NOMO-1 treated with dmso at 0.1 percent for 144 hours (cell line): ENCODE data around the gene TMX3.
A peak's percentile ranks its signal among the peaks of the same experiment; 100 is the strongest.

Experiments
- DNase-seq: peaks from one replicate; lab custom pipeline; 2025; ENCODE audit not compliant: unreplicated experiment; lab: John Stamatoyannopoulos, UW

The TMX3 gene, protein sequence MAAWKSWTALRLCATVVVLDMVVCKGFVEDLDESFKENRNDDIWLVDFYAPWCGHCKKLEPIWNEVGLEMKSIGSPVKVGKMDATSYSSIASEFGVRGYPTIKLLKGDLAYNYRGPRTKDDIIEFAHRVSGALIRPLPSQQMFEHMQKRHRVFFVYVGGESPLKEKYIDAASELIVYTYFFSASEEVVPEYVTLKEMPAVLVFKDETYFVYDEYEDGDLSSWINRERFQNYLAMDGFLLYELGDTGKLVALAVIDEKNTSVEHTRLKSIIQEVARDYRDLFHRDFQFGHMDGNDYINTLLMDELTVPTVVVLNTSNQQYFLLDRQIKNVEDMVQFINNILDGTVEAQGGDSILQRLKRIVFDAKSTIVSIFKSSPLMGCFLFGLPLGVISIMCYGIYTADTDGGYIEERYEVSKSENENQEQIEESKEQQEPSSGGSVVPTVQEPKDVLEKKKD

DNA sequence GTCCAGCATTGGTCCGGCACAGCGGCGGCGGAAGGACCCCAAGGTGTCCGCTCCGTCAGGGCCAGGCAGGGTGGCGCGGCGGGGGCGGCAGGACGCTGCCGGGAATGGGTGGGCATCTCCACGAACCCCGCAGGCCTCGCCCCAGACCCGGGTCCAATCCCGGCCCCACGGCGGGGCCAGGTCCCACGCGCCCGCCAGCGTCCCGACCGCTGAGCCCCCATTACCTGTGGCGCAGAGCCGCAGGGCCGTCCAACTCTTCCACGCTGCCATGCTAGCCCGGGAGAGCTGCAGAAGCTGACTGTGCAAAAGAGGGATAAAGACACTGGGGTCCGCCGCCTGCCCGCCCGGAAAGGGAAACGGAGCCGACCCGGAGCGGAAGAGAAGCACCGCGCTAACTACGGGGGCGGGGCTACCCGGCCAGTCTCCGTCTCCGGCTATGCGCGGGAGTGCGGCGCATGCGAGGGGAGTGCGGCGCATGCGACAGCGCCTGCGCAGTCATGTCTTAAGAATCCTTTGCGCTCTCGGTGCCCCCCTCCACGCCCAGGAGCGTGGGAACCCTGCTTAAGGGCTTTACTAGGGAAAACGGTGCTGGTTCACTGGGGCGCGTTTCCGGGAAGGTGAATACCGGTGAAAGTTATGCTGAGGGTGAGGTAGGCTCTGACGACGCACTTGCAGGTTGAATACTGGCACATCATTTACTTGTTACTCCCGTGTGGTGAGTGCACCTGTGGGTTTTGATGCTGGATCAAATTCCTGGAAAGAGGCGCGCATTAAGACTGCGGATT, at the start of gene TMX3:
Gene TMX3, minus strand, starts transcription at position 397 of the 785 bp plus-strand sequence. Its CDS starts 127 bp downstream, at position 270.
- DNase-seq = peak; percentile 84

DNA sequence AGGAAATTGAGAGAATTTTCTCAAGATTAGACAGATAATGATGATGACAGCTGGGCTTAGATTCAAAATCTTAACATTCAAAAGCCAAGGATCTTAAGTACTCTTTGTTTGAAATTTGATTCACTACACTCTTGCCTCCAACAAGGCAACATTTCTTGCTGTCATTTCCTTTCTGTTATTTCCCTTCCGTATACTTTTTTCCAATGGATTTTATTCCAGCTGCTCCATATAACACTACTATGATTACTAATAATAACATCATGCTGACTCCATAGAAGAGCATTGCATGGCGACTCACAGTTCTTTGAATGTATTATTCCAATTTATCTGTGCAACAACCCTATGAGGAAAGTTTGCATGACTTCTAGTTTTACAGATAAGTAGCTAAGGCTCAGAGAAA, 49.1 kb upstream of the TMX3 start:
- DNase-seq = no peak

DNA sequence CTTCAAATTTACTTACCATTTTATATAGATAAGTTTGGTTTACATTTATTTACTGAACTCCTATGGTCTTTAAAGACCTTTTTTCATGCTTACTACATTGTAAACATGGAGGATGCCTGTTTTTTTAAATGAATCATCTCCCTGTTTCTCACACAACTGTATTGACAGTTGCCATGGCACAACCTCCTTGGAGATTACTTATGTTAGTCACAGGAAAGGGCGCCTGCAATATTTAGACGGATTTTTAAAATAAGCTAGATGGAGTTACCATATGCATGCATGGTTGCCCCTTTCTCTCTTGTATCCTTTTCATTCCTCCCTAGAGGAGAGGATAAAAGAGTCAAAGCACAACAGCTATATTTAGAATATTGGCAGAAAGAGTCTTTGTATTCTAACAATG, 48.2 kb upstream of the TMX3 start:
- DNase-seq = no peak

DNA sequence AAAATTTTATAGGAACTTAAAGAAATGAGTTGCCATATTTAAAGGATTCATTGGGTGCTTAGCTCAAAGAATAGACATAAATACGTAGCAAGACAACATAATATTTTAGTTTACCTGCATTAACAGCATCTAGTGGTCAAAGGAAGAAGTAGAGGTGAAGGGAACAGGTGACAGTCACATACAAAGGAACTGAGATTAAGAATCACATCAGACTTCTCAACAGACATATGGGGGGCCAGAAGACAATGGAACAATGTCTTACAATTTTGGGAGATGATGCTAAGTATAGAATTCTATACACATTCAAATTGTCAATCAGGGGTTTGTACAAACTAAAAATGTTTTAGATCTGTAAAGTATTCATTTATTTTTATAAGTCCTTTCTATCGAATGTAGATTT, 44.4 kb upstream of the TMX3 start:
- no peak for DNase-seq

DNA sequence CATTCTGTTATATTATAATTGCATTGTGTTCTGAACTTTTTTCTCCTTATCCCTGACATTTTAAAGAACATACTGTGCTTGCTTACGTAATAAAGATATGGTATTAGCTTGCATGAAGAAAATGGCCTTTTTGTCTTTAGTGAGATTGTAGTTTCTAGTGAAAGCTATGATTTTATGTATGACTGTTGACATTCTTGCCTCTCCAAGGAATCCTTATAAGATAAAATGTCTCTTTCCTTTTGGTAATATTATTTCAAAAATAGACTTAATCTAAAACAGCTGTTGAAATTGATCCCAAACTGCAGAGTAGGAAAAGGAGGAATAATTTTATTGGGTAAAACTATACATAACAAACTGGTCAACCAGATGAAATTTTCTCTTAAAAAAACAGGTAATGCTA, 42.2 kb upstream of the TMX3 start:
- DNase-seq = no peak

DNA sequence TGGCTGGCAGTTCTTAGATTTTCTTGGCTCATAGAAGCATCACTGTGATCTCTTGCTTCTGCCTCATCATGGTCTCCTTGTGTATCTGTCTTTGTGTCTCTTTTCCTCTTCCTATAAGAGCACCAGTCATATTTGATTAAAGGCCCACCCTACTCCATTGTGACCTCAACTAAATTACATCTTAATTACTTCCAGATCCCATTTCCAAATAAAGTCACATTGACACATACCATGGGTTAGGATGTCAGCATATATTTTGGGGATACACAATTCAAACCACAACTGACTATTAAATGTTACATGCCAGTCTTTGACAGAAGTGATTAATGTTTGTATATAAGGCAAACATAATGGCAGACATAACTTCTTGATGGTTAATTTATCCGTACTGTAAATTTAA, 27.3 kb upstream of the TMX3 start:
- no peak for DNase-seq

DNA sequence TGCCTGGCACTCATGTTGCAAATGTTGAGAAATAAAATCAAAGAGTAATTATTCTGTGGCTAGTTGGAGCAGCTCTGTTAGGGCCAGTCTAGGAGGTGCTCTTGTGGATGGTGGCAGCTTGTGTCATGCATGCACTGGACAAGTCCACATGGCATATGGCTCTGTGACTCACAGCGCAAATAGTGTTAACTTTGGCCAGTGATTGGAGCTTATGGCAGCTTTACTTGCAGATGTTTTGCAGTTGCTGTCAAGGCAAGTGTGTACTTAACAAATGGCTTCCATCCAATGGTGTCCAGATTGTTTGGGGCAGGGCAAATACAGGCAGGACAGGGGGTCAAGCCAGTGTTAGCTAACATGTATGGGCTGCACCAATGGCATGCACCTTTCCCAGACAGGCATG, 26.1 kb upstream of the TMX3 start:
- DNase-seq = no peak

DNA sequence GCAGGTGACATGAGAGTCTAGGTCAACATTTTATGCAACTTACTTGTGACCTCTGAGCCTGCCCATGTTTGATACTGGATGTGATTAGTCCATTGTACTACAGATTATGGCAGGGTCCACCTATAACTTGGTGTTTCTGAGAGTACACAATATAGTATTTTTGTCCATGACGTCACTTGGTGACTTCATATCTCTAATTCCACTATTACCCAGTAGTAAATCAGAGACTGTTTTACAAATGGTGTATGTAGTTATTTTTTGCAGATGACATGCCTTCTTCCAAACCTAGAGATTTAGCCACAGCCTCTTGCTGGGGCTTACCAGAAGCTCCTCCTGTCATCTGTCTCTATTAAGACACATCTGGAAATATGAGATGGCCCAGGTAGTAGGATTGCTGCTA, 24.6 kb upstream of the TMX3 start:
- DNase-seq = no peak

DNA sequence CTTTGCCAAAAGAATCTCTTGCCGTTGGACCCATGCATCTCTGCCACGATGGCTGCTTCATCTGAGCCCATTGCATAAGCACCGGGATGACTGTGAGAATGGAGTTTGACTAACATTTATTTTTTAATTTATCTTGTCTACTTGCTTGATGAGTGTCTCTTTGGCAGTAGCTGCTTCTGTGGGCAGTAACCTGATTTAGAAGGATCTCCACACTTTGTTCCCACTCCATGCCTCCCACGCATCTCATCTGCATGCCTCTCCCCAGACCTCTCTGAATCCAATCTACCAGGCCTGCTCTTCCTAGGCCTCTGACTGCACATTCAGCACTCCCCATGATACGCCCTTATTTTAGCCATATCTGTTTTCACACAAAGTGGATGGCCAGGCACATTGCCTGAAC, 23.7 kb upstream of the TMX3 start:
- no peak for DNase-seq

DNA sequence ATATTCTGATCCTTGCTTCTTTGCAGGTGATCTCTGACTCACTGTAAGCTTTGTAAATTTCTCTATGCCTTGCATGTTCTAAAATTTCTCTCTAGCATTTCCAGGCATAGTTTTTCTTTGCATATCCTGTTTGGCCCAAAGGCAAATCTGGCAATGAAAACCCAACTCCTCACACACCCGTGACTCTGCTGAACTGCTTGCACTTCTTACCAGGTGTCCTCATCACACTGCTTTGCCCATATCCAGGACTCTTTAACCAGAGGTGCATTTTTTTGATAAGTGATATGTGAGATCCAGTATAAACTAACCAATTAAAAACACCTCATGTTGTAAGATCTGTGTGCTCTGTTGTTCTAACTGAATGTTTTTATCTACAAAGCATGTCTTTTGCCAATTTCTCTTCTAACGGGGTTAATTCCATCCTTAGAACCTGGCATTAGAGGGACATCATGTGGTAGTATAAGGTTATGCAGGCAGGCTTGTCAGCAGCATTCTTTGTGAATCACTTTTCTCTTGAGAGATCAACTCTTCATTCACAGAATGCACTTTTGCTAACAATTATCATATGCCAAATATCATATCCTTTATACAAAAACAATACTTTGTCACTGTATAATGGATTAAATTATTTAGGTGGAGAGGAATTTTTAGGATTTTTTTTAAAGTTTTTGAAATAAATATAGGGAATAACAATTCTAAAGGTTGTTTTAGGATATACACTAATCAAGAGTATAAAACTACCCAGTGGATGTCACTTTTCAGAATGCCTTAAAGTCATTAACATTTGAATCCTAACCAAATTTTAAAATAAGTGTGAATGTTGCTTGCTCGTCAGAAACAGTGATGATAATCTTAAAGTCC, 20.8 kb upstream of the TMX3 start:
- DNase-seq = no peak

DNA sequence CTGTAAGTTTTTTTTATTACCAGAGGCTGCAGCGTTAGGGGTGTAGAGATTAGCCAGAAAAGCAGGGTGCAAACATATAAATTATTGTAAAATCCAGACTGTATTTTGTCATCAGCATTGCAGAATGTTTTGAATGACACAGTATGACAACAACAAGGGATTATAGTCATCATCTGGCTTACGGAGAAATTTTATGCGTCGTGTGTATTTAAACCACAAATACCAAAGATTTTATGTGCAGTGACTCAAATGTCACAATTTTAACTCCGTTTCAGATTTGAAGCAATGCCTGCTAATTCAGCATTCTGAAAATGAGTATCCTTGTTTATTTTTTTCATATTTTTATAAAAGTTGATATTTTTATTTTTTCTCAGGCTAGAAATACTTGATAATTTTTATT, 19.4 kb upstream of the TMX3 start:
- no peak for DNase-seq

DNA sequence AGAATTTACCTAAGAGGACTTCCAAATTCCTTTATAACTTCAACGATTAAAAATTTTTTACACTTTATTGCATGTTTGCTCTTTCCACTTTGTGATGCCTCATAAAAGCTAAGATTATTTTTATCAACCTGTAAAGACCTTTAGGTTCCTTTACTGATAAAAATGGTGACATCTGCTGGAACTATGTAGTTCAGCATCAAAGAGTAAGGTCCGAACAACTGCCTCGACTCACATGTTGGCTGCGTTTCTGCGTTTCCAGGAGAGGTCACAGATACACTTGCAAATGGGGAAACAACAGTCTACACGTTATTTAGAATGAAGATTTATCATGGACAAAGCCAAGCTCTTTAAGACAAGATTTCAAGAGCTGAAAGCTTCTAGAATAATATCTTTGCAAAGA, 18.8 kb upstream of the TMX3 start:
- no peak for DNase-seq

DNA sequence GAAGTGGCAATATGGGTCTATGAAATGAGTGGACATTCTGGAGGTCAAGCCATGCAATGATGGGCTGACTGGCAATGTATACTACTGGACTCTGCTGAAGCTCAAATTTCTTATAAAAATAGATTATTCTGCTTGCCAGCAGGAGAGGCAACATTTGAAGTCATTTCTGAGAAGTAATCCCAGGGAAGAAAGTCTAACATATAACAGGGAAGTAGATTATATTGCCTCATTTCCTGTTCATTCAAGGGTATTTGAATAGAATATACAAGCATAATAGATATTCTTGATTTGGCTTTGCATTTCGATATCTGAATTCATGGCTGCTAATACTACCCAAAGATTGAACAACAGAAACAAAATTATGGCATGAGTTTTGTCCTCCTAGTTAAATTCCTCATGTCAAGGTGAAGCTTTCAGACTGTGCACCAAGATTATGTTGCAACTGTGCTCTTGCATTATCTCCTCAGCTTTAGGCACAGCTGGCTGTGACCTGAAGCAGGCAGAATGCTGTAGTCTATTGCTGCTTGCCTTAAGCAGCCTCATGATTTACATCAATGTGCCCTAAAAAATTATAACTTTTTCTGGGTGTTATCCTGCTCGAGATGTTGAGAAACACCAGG, 13.3 kb upstream of the TMX3 start:
- peak; percentile 32 for DNase-seq

DNA sequence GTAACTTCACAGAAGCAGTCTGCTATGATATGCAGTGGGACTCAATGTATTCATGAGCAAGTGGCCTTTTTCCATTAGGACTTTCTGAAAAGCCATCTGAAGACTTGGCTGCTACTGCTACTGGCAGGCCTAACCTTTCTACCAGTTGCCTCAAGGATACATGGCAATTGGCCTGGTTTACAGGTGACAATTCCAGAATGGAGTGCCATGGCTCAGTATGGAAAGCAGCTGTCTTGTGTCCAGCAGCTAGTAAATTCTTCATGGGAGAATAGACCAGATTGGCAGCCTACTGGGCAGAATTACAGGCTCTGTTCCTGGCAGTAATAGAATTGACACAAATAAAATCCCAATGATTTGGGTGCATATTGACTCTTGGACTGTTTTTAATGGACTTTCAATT, 12.6 kb upstream of the TMX3 start:
- no peak for DNase-seq

DNA sequence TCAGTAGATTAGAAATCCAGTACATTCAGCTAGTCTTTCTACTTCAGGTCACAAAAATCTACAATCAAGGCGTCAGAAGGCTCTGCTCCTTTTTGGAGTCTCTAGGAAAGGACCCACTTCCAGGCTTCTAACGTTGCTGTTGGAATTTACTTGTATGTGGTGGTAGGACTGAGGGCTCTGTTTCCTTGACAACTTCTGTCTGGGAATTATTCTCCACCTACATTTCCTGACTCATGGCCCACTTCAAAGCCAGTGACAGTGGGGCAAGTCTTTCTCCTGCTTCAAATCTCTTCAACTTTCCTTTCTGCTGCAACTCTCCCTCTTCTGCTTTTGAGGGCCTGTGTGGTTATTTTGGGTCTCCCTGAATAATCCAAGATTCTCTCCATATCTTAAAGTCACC, 10.4 kb upstream of the TMX3 start:
- DNase-seq = no peak

DNA sequence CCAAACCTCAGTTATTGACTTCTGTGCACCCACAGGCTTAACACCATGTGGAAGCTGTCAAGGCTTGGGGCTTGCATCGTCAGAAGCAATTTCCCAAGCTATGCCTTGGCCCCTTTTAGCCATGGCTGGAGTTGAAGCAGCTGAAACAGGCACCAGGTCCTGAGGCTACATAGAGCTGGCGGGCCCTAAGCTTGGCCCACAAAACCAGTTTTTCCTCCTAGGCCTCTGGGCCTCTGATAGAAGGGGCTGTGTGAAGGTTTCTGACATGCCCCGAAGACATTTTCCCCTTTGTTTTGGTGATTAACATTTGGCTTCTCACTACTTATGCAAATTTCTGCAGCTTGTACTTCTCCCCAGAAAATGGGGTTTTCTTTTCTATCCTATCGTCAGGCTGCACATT, 9.1 kb upstream of the TMX3 start:
- DNase-seq = no peak

DNA sequence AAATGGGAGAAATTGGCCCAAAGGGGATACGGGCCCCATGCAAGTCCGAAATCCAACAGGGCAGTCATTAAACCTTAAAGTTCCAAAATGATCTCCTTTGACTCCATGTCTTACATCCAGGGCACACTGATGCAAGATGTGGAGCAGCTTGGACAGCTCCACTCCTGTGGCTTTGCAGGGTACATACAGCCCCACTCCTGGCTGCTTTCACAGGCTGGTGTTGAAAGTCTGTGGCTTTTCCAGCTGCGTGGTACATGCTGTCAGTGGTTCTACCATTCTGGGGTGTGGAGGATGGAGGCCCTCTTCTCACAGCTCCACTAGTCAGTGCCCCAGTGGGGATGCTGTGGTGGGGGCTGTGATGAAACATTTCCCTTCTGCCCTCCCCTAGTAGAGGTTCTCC, 8.6 kb upstream of the TMX3 start:
- DNase-seq = no peak

DNA sequence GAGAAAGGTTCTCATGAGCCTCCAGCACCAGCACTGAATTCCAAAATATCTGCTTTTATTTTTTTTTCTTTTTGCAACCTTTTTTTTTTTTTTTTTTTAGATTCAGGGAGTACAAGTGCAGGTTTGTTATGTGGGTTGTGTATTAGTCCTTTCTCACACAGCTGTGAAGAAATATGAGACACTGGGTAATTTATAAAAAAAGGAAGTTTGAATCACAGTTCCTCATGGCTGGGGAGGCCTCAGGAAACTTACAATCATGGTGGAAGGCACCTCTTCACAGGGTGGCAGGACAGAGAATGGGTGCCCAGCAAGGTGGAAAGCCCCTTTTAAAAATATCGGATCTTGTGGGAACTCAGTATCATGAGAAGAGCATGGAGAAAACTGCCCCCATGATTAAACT, 7.9 kb upstream of the TMX3 start:
- DNase-seq = no peak

DNA sequence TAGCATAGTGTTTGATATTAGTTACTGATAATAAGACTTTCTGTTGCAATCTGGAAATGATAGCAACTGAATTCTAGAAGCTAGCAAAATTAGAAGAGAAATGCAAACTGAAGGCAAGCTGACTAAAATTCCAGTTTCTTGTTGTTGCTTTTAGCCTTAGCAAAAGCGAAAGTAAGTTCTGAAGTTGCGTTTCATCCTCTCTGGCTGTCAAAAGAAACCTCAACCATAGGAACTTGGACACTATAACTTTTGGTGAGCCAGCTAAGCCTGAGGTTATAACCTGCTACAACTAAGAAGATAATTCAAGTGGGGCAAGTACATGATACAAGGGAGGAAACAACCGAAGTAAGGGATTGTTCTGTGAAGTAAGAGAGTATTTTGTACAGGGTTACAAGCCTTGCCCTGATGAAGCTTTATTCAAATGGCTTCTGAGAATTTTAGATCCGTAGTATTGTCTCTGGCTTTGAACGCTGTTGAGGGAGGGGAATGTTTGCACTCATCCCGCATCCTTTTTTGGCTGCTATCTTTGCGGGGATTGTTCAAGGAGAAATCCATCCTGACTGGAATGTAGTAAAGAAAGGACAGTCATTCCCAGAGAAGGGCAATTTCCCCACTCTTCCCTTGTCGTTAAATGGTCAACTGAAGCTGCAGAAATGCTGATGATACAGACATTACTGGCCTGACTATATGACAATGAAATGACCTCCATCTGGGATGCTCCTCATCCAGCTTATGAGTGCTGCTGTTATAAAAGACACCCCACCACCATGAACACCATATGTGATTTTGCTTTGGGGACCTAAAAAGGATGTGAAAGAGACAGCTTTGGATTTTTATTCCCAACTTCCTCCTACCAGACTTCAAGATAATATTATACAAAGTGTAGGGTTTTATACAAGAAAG, 7.0 kb upstream of the TMX3 start:
- no peak for DNase-seq

DNA sequence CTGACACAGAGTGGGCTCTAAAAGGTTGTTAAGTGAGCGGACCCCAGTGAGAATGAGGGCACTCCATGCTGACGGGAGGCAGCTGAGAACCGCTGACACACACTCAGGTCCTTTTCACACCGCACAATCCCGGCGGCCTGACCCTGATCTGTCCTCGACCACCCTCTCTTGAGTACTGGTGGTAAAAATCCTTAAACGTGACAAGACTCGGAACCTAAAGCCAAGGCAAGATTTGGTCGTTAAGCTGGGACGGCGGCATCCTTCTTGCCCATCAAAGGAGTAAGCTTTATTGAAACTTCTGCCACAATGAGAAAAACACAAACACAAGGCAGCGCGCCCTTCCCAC, 569 bp downstream of the TMX3 start:
- no peak for DNase-seq
